ENCODE measurements around the gene SLC39A7. TPM values are rescaled to one million over a fixed set of nuclear protein-coding genes. Genes with fewer than 3 reads are reported as not detected.

The SLC39A7 gene
- polyA plus RNA-seq, 2 of the 4 experiments (the other 2 are of a cell fraction), result 59.0 to 122 TPM

DNA sequence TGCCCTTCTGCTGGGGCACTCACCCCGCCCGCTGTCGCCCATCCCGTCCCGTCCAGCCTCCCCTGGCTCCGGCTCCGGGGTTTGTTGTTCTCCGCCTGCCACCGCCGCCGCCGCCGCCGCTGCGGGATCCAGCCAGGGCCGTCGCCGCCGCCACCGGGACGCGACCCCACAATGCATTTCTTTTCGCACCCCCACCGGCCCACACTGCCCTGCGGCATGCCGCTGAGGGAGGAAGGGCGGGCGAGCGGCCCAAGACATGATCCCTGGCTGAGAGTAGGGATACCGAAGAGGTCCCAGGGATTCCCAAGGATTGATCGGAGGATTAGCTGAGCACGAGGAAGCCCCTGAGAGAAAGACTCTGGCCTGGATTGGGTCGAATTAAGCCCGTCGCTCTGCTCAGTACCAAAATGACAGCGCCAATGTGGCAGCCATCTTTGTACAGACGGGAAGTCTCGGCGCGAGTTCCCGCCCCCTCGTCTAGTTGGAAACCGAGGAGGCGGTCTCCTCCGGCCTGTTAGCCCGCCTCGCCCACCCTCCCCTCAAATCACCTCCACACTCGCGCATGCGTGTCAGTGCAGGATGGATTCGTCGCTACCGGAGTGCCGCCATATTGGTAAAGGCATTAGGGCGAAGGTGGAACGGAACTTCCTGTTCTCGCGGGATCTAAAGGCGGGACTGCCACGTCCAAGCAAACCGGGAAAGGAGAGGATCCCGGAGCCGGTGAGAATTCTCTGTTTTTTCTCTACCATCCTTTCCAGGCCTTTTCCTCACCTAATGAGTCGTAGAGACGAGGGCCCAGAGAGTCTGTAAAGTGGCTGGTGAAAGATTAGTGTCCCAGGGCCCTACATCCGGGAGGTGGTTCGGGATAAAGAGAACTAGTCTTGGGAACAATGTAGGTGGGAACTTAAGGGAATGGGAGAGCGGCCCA, at the start of gene SLC39A7, which contains the start of gene RXRB (continued):
- peak; percentile 40 to 76; a peak in 2 of 5 replicates for TF ChIP-seq JUN (IDR thresholded peaks at IDR 0.05)
- TF ChIP-seq BHLHE40 (IDR thresholded peaks at IDR 0.05; ENCODE audit: low read depth, low read length), result no peak
- TF ChIP-seq PHF8 (IDR thresholded peaks at IDR 0.05; ENCODE audit: borderline replicate concordance, low read depth), result 0 out of 2 replicates have a peak, but pooled peaks have one; percentile 25
- no peak for TF ChIP-seq EHMT2 (IDR thresholded peaks at IDR 0.05; ENCODE audit: low read depth)
- 0 out of 2 replicates have a peak, but pooled peaks have one; percentile 41 for TF ChIP-seq RFX5 (IDR thresholded peaks at IDR 0.05)
- no peak for TF ChIP-seq FOSB (CRISPR knock-in tag; IDR thresholded peaks at IDR 0.05)
- no peak for TF ChIP-seq ZC3H11A (IDR thresholded peaks at IDR 0.05)
- no peak for TF ChIP-seq CEBPB (IDR thresholded peaks at IDR 0.05)
- TF ChIP-seq, protein P1, sequence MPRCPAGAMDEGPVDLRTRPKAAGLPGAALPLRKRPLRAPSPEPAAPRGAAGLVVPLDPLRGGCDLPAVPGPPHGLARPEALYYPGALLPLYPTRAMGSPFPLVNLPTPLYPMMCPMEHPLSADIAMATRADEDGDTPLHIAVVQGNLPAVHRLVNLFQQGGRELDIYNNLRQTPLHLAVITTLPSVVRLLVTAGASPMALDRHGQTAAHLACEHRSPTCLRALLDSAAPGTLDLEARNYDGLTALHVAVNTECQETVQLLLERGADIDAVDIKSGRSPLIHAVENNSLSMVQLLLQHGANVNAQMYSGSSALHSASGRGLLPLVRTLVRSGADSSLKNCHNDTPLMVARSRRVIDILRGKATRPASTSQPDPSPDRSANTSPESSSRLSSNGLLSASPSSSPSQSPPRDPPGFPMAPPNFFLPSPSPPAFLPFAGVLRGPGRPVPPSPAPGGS (IDR thresholded peaks at IDR 0.05), result peak; percentile 11; the same call in 1 of the 3 replicates
- TF ChIP-seq EHF (CRISPR knock-in tag; IDR thresholded peaks at IDR 0.05), result no peak
- no peak for TF ChIP-seq POLR2AphosphoS2 (conservative IDR thresholded peaks at IDR 0.05; ENCODE audit: low read length)
- peak; percentile 95 for TF ChIP-seq CHD2 (IDR thresholded peaks at IDR 0.05; ENCODE audit: low read length, partially characterized antibody)
- no peak for TF ChIP-seq ESRRA (IDR thresholded peaks at IDR 0.05; ENCODE audit: borderline replicate concordance, low read length)
- no peak for TF ChIP-seq RCOR1 (IDR thresholded peaks at IDR 0.05; ENCODE audit: low read depth, low read length)
- TF ChIP-seq EP300 (IDR thresholded peaks at IDR 0.05), result no peak
- TF ChIP-seq KDM1A (IDR thresholded peaks at IDR 0.05; ENCODE audit: low read depth), result no peak
- TF ChIP-seq NPAS2 (CRISPR knock-in tag; IDR thresholded peaks at IDR 0.05; ENCODE audit: borderline replicate concordance), result no peak
- TF ChIP-seq, protein P2, sequence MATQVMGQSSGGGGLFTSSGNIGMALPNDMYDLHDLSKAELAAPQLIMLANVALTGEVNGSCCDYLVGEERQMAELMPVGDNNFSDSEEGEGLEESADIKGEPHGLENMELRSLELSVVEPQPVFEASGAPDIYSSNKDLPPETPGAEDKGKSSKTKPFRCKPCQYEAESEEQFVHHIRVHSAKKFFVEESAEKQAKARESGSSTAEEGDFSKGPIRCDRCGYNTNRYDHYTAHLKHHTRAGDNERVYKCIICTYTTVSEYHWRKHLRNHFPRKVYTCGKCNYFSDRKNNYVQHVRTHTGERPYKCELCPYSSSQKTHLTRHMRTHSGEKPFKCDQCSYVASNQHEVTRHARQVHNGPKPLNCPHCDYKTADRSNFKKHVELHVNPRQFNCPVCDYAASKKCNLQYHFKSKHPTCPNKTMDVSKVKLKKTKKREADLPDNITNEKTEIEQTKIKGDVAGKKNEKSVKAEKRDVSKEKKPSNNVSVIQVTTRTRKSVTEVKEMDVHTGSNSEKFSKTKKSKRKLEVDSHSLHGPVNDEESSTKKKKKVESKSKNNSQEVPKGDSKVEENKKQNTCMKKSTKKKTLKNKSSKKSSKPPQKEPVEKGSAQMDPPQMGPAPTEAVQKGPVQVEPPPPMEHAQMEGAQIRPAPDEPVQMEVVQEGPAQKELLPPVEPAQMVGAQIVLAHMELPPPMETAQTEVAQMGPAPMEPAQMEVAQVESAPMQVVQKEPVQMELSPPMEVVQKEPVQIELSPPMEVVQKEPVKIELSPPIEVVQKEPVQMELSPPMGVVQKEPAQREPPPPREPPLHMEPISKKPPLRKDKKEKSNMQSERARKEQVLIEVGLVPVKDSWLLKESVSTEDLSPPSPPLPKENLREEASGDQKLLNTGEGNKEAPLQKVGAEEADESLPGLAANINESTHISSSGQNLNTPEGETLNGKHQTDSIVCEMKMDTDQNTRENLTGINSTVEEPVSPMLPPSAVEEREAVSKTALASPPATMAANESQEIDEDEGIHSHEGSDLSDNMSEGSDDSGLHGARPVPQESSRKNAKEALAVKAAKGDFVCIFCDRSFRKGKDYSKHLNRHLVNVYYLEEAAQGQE (IDR thresholded peaks at IDR 0.05), result peak; percentile 92
- TF ChIP-seq RNF2 (IDR thresholded peaks at IDR 0.05; ENCODE audit: borderline replicate concordance, low read depth), result no peak
- no peak for TF ChIP-seq CBX2 (IDR thresholded peaks at IDR 0.05; ENCODE audit: borderline replicate concordance, low read depth)
- no peak for TF ChIP-seq ZSCAN20 (CRISPR knock-in tag; IDR thresholded peaks at IDR 0.05)
- TF ChIP-seq ZFP36 (IDR thresholded peaks at IDR 0.05; ENCODE audit: borderline replicate concordance, partially characterized antibody), result no peak
- no peak for TF ChIP-seq HEYL (CRISPR knock-in tag; IDR thresholded peaks at IDR 0.05)
- TF ChIP-seq ZNF302 (CRISPR knock-in tag; IDR thresholded peaks at IDR 0.05), result no peak
